Heart left ventricle (tissue), 13 donors: ENCODE measurements around the gene MMP17.

Experiments
- CTCF ChIP-seq, 12 donors: fragments of 200-600 bp; sonication (generic) in 4 of 12; IDR thresholded peaks; one replicate each; pipeline versions ENCODE4 v1.5.0 to v1.8.0; 2018 to 2022; ENCODE audit warnings: antibody characterized with exemption in 12 of 12, mild to moderate bottlenecking in 5 of 12
- POLR2A ChIP-seq, 2 donors: fragments of 450-650 bp; IDR thresholded peaks; one replicate each; pipeline ENCODE4 v1.6.1; 2017; ENCODE audit warnings: antibody characterized with exemption in 2 of 2, mild to moderate bottlenecking in 2 of 2, moderate library complexity in 2 of 2
- donor health status: ischemic (EF 13 %, LVEDD 7.1; RV severe dilation, severe dysfunction).
- donor health status: DM: no; HTN: yes; CAD: no.
- donor health status: DM: no; HTN: no; CAD: no.
- donor health status: ischemic (EF 25% LVEDD 6.9; RV normal size, moderate dysfunction).
- donor health status: ischemic (EF 25% LVEDD 5.7; RV mildly dilated, moderate dysfunction).
- donor health status: ischemic (EF 35%, LVEDD 5.7; RV mildly dilated, moderate dysfunction).
- donor health status: nonischemic (EF 11% LVEDD 7.7; RV severe dilation, severe dysfunction).
- donor health status: DM: yes; HTN: yes; CAD: no.
- donor health status: PGD.
- donor health status: ischemic (EF 29% LVEDD 5.4; RV normal size, mild dysfunction).
- donor health status: nonischemic (EF 23%, LVEDD 6.1; RV moderate dilation, normal function).

DNA sequence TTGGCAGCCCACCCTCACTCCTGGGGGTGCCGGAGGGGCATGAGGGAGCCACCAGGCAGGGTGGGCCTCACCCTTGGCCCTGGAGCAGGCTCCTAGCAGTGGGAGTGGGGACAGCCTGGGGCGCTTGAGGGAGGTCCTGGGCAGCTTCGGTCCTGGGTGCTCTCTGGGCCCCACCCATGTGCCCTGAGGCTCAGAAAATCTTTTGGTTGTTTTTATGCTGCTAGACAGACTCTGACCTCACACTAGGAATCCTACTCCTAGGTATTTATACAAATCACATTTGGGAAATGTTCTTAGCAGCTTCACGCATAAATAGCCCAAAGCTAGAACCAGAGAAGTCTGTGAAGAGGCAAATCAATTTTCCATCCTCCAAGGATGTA is 55.3 kb downstream of the MMP17 start:
- no peak for TF ChIP-seq CTCF (IDR thresholded peaks at IDR 0.05)
- TF ChIP-seq POLR2A (IDR thresholded peaks at IDR 0.05): no peak
